Activated CD4-positive, alpha-beta T cell treated with anti-CD3 and anti-CD28 coated beads, Interleukin-2, amount 10 ng/mL, durations not matched to agents 24 days and 14 days (primary cell): ENCODE results near the gene EFNA5. TPM values are rescaled to one million over a fixed set of nuclear protein-coding genes. Genes with fewer than 3 reads are reported as not detected.

Experiments
- DNase-seq: peaks from one replicate; pipeline ENCODE4 v3.0.0; 2022
- H3K27ac Mint-ChIP-seq: one replicate; pipeline ENCODE4 v1.8.0; 2022; ENCODE audit warnings: mild to moderate bottlenecking, mixed read lengths
- H3K27me3 Mint-ChIP-seq: one replicate; pipeline ENCODE4 v1.8.0; 2022; ENCODE audit warnings: mixed read lengths
- H3K36me3 Mint-ChIP-seq: one replicate; pipeline ENCODE4 v1.8.0; 2022; ENCODE audit warnings: low read depth, mild to moderate bottlenecking, mixed read lengths
- H3K4me1 Mint-ChIP-seq: one replicate; pipeline ENCODE4 v1.8.0; 2021; ENCODE audit warnings: mixed read lengths
- H3K4me3 Mint-ChIP-seq: one replicate; pipeline ENCODE4 v1.8.0; 2022; ENCODE audit warnings: mild to moderate bottlenecking, moderate library complexity, mixed read lengths
- H3K9me3 Mint-ChIP-seq: one replicate; pipeline ENCODE4 v1.8.0; 2021; ENCODE audit warnings: mixed read lengths
- intact Hi-C: fragments of 100-400 bp; cut with micrococcal nuclease; formaldehyde crosslinking; loops from one replicate; pipeline ENCODE4 v1.15.1; 2023
- total RNA-seq: library from RNA; stranded (reverse); gene quantifications from 2 replicates; pipeline ENCODE4 v1.2.3, GENCODE V29; 2022

EFNA5 gene
- total RNA-seq, 1 donor from 2014 or later = not detected

GRCh38 chr5:107682533-107682932, 11.8 kb upstream of the EFNA5 start:
- no peak for DNase-seq
- H3K9me3 Mint-ChIP-seq = no peaks in the 10 kb centered on the region
- intact Hi-C loops = no loop called here
- no peak overlapping the region for H3K27ac Mint-ChIP-seq
- H3K4me1 Mint-ChIP-seq = no peaks in the 10 kb centered on the region
- H3K27me3 Mint-ChIP-seq = peaks cover 13% of the 10 kb centered on the region
- H3K4me3 Mint-ChIP-seq = no peak overlapping the region
- no peaks in the 10 kb centered on the region for H3K36me3 Mint-ChIP-seq

DNA sequence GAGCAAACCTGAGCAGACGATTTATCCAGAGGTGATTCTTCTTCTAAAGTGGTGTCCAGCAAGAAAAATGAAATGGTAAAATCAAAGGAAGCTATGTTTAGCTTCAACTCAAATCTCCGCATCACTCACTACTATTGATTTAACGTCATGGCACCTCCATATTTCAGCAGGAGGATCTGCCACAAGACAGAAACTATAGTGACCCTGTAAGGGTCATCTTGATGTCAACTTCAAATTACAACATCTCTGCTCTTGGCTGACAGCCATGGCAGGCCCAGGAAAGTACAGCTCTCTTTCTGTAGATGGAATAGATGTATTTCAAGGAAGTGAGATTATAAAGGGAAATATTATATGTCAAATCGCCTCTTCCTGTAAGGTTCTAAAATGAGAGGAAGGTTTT, 10.1 kb upstream of the EFNA5 start:
- Mint-ChIP-seq H3K36me3 (no peaks in the 10 kb centered on the region), H3K27me3 (peaks cover 17% of the 10 kb centered on the region), H3K4me3 (no peak overlapping the region), H3K9me3 (no peaks in the 10 kb centered on the region), H3K27ac (no peak overlapping the region), H3K4me1 (no peaks in the 10 kb centered on the region)
- DNase-seq = no peak
- intact Hi-C loops = no loop called here

DNA sequence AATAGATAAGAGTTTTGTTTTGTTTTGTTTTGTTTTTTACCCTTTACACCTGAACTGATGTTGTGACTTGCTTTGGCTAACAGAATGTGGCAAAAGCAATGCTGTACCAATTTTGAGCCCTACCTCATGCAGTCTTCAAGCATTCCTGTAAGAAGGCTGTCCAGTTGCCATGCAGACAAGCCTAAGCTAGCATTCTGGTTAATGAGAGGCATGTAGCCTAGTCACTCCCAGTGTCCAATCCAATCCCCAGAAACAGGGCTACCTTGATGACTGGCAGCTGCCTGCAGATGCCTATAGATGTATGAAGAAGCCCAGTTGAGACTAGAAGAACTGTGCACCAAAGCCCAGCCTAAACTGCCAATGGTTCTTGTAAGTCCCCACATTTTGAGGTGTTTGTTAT, 9.4 kb upstream of the EFNA5 start:
- H3K4me3 Mint-ChIP-seq = no peak overlapping the region
- intact Hi-C loops = no loop called here
- no peaks in the 10 kb centered on the region for H3K9me3 Mint-ChIP-seq
- peaks cover 23% of the 10 kb centered on the region for H3K27me3 Mint-ChIP-seq
- no peaks in the 10 kb centered on the region for H3K4me1 Mint-ChIP-seq
- no peaks in the 10 kb centered on the region for H3K36me3 Mint-ChIP-seq
- DNase-seq = no peak
- H3K27ac Mint-ChIP-seq = no peak overlapping the region

DNA sequence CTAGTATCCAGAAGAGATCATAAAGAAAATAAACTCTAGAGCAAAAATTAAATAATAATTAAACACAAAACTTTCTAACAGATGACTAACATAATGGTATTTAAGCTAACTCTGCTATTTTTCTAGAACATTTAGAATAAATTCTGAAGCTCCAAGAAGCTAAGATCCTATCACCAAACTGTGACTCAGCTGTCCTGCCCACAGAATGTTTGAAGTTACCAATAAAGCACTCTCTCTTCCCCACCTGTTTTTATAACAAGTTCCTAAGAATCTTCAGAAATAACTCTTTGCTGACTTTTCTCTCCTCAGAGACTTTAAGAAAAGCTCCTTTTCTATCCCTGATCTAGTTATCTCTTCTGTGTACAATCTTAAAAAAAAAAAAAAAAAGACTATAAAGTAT, 6.0 kb upstream of the EFNA5 start:
- H3K4me3 Mint-ChIP-seq = no peak overlapping the region
- H3K36me3 Mint-ChIP-seq = no peaks in the 10 kb centered on the region
- no peaks in the 10 kb centered on the region for H3K9me3 Mint-ChIP-seq
- H3K4me1 Mint-ChIP-seq = peaks cover 13% of the 10 kb centered on the region
- no peak overlapping the region for H3K27ac Mint-ChIP-seq
- no peak for DNase-seq
- peaks cover 45% of the 10 kb centered on the region for H3K27me3 Mint-ChIP-seq
- intact Hi-C loops = loop anchor here (10.0 kb wide), 1 partner anchor 668 kb away; no protein-coding TSS in a partner anchor

DNA sequence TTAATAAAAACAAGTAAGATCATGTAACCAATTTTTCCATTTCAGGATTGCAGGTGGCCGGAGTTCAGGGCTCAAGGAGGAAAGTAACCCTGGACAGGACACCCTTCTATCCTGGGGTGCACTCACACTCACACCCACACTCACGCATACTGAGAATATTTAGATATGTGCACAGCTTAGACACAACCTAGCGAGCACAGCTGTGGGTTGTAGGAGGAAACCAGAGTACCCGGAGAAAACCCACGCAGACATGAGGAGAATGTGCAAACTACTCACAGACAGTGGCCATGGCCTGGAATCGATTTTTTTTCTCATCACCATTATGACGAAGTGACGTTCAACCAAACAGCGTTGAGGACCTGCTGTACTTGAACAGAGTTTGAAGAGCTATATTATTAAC, 4.5 kb upstream of the EFNA5 start:
- Mint-ChIP-seq H3K27ac (no peak overlapping the region), H3K27me3 (peaks cover 56% of the 10 kb centered on the region), H3K4me3 (no peak overlapping the region), H3K9me3 (no peaks in the 10 kb centered on the region), H3K4me1 (peaks cover 23% of the 10 kb centered on the region), H3K36me3 (no peaks in the 10 kb centered on the region)
- intact Hi-C loops = loop anchor here (10.0 kb wide), 1 partner anchor 670 kb away; no protein-coding TSS in a partner anchor
- DNase-seq = no peak

DNA sequence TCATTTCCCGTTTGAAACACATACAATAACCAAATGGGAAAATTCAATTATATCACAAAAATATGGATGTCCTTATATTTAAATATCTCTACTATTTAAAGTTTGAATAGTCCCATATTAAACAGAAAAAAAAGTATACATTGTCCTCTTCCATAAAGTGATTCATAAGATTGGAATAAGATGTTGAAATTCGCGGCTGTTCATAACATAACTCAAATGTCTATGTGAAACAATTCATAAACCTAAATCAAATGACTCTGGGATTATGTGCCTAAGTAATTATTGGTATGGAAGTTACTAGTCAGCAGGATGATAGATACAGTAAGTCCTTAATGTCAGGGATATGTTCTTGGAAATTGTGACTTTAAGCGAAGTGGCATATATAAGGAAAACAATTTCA, 3.9 kb upstream of the EFNA5 start:
- intact Hi-C loops = loop anchor here (10.0 kb wide), 1 partner anchor 670 kb away; no protein-coding TSS in a partner anchor
- DNase-seq = no peak
- no peak overlapping the region for H3K4me3 Mint-ChIP-seq
- no peaks in the 10 kb centered on the region for H3K9me3 Mint-ChIP-seq
- peaks cover 23% of the 10 kb centered on the region for H3K4me1 Mint-ChIP-seq
- peaks cover 53% of the 10 kb centered on the region for H3K27me3 Mint-ChIP-seq
- no peaks in the 10 kb centered on the region for H3K36me3 Mint-ChIP-seq
- no peak overlapping the region for H3K27ac Mint-ChIP-seq

- H3K36me3 Mint-ChIP-seq = no peaks in the 10 kb centered on the region
- H3K9me3 Mint-ChIP-seq = no peaks in the 10 kb centered on the region
- no peak overlapping the region for H3K27ac Mint-ChIP-seq
- H3K4me3 Mint-ChIP-seq = peak overlapping the region; percentile 77
- DNase-seq = peak; percentile 91
- peaks cover 25% of the 10 kb centered on the region for H3K4me1 Mint-ChIP-seq
- intact Hi-C loops = loop anchor here (2.0 to 10.0 kb wide), 2 partner anchors 101 to 671 kb away; no protein-coding TSS in a partner anchor
- H3K27me3 Mint-ChIP-seq = peaks cover 62% of the 10 kb centered on the region
Measured at GRCh38 chr5:107673368-107674136, 2.8 kb upstream of the EFNA5 start.

DNA sequence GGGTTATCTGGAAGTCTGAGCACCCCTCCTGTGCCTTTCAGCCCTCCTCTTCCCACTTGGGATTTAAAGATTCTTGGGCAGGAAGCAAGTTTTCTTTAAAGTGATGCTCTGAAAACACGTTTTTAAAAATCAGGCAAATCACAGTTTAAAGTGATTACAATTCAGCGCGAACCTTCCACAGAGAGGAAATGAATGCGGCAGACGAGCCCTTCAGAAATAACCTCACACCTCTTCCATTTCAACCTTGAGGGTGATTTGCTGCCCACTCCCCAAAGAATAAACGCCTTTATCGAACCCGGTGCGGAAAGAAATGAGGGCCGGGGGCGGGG, 2.3 kb upstream of the EFNA5 start:
- Mint-ChIP-seq H3K27me3 (peaks cover 68% of the 10 kb centered on the region), H3K4me1 (peaks cover 25% of the 10 kb centered on the region), H3K9me3 (no peaks in the 10 kb centered on the region), H3K36me3 (no peaks in the 10 kb centered on the region), H3K4me3 (peak overlapping the region; percentile 77), H3K27ac (no peak overlapping the region)
- intact Hi-C loops = loop anchor here (2.0 to 10.0 kb wide), 2 partner anchors 100 to 672 kb away; no protein-coding TSS in a partner anchor
- DNase-seq = peak; percentile 61

- no peaks in the 10 kb centered on the region for H3K36me3 Mint-ChIP-seq
- H3K4me3 Mint-ChIP-seq = peak overlapping the region; percentile 77
- intact Hi-C loops = loop anchor here (2.0 to 10.0 kb wide), 2 partner anchors 100 to 672 kb away; no protein-coding TSS in a partner anchor
- peaks cover 69% of the 10 kb centered on the region for H3K27me3 Mint-ChIP-seq
- peak; percentile 67 for DNase-seq
- peaks cover 25% of the 10 kb centered on the region for H3K4me1 Mint-ChIP-seq
- H3K9me3 Mint-ChIP-seq = no peaks in the 10 kb centered on the region
- peak overlapping the region; percentile 68 for H3K27ac Mint-ChIP-seq
Measured at GRCh38 chr5:107672211-107673038, 1.7 kb upstream of the EFNA5 start.

GRCh38 chr5:107671742-107672210, 1.0 kb upstream of the EFNA5 start:
- Mint-ChIP-seq H3K9me3 (no peaks in the 10 kb centered on the region), H3K4me3 (peak overlapping the region; percentile 77), H3K27ac (peak overlapping the region; percentile 68), H3K4me1 (peaks cover 25% of the 10 kb centered on the region), H3K36me3 (no peaks in the 10 kb centered on the region), H3K27me3 (peaks cover 70% of the 10 kb centered on the region)
- no peak for DNase-seq
- intact Hi-C loops = loop anchor here (2.0 to 10.0 kb wide), 2 partner anchors 99 to 673 kb away; no protein-coding TSS in a partner anchor

DNA sequence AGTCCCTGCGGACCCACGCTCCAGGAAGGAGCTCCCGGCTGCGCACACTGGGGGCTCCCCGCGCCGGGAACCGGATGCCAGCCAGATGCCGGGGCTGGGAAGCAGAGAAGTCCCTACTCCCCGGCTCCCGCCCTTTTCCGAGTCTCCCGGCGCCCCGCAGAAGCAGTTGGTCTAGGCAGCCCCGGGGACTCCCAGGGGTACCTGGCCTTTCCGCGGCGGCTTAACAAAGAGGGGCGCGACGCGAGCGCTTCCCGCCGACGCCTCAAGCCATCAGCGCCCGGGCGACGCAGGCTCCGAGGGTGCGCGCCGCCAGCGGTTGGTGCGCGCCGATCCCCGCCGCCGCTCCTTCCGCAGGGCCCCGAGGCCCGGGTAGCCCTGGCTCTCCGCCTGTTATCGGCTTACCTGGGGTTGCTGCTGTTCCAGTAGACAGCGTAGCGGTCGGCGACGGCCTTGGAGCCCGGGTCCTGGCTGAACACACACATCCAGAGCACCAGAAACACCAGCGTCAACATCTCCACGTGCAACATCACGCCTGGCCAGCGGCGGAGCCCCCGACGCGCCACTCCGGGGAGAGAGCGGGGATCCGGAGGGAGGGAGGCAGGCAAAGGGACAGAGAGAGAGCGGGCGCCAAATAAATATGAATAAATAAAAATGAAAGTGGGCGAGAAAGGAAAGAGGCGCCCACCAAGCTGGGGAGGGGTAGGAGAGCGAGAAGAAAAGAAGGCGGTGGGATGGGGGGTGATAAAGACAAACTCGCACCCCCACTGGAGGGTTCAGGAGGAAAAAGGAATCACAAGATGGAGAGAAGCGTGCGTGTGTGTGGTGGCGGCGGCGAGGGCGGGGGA, 428 bp downstream of the EFNA5 start:
- Mint-ChIP-seq H3K9me3 (no peaks in the 10 kb centered on the region), H3K27ac (no peak overlapping the region), H3K27me3 (peaks cover 75% of the 10 kb centered on the region), H3K4me3 (peak overlapping the region; percentile 78), H3K36me3 (no peaks in the 10 kb centered on the region), H3K4me1 (peaks cover 25% of the 10 kb centered on the region)
- intact Hi-C loops = loop anchor here (10.0 kb wide), 1 partner anchor 674 kb away; no protein-coding TSS in a partner anchor
- DNase-seq = peak; percentile 67

DNA sequence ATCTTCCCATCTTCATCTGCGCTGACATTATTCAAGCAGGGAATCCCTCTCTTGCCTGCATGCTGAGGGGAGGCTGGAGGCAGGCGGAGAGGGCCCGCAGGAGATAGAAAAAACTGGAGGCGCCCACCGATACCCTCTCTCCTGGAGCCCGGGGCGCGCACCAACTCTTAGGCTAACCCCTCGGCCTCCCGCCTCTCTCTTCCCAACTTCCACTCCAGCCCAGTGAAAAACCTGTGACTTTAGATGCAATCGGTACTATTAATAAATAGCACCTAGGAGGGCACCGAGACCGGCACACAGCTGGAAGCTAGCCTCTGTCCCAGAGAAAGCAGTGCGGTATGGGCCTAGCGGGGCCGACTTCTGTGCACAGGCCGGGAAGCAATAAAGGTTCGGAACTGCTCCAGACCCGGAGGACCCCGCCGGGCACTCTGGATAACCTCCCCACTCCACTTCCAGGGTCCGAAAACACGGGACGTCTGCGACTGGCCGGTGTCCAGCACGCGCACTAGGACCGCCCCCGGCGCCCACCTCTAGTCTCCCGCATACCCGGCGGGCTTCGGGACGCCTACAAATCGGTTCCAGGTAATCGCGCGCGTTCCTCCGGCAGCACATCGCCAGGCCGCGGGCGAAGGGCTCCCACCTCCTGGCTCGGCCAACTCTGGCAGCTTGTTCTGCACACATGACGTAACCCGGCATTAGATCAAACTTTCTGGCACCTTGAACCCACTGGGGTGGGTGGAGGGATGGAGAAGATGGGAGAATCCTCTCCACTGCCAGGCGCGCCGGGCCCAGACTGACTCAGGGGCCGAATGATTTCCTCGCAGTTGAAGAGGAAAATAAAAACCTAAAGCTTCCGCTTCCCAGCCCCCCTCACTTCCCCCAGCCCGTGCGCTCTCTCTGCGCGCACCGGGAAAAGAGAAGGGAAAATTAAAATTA, 1.4 kb downstream of the EFNA5 start:
- DNase-seq = peak; percentile 56
- intact Hi-C loops = loop anchor here (10.0 kb wide), 1 partner anchor 675 kb away; no protein-coding TSS in a partner anchor
- Mint-ChIP-seq H3K36me3 (no peaks in the 10 kb centered on the region), H3K27me3 (peaks cover 71% of the 10 kb centered on the region), H3K4me1 (peaks cover 25% of the 10 kb centered on the region), H3K4me3 (peak overlapping the region; percentile 51), H3K27ac (no peak overlapping the region), H3K9me3 (no peaks in the 10 kb centered on the region)
